ACHN (cell line): ENCODE measurements around the gene TSPAN15.

ENCODE experiments used
- DNase-seq: peaks from one replicate; pipeline ENCODE4 v3.0.0-alpha.2; 2015
- in situ Hi-C: cut with HindIII; loops from 2 replicates; pipeline ENCODE4 v1.10.0; 2017; ENCODE audit warnings: low sequenced_read_pairs, low pct_ligation_motif_present, low pct_unique_long_range_greater_than_20kb

TSPAN15 gene

DNA sequence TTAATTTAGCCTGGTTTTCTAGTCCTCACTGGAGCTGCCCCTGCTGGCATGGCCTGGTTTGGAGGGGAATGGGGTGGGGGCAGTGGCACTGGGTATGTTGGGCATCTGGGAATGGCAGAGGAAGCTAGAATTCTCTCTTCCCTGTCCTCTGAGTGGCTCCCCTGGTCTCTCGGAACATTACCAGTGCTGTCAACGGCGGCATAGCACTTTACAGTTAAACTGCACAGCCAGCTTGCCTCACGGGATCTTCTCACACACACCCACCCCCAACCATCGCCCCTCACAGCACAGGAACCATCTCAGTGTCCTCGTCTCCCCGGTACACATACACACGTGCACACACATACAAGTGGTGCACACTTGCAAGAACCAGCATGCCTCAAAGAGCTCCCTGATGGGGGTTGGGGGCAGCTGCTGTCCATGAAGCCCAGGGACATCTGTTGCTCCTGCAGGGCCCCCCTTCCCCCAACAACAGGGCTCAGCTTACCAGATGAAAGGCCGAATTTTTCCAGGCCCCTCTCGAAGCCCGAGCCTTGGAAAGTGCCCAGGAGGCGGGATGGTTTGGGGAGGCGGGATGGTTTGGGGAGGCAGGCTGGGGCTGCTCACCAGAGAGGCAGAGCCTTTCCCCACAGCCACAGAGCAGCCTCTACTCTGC, 41.0 kb downstream of the TSPAN15 start:
- DNase-seq = no peak
- in situ Hi-C loops = loop anchor here (10.0 kb wide), 1 partner anchor 67 kb away; no protein-coding TSS in a partner anchor

DNA sequence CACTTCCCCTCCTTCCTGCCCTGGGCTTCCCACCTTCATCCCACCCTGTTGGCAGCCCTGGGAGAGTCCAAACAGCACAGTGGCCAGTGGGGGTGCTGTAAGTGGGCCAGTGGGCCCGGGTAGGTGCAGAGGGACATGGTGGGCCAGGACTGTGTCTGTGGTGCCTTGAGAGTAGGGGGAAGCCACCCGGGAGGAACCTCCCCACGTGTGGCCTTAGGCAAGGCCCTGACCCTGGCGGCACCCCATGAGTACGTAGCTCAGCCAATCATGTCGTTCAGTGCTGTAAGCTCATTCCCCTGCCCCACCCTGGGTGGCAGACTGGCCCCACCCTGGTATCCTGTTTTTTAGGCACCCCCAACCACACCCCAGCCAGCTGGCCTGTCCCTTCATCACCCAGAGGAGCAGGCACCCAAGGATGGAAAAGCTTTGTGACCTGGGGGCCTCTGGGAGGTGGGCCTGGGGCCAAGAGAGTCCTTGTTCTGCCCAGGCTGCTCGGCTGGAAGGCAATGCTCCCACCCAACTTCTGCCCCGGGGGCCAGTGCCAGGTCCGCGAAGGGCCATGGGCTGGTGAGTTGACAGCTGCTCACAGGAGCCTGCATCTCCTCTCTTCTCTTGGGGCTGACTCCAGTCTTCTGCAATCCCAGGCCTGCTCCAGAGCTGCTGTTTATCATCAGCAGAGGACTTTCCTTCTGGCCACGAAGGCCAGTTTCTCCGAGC, 41.6 kb downstream of the TSPAN15 start:
- DNase-seq = no peak
- in situ Hi-C loops = loop anchor here (10.0 kb wide), 1 partner anchor 68 kb away; no protein-coding TSS in a partner anchor

DNA sequence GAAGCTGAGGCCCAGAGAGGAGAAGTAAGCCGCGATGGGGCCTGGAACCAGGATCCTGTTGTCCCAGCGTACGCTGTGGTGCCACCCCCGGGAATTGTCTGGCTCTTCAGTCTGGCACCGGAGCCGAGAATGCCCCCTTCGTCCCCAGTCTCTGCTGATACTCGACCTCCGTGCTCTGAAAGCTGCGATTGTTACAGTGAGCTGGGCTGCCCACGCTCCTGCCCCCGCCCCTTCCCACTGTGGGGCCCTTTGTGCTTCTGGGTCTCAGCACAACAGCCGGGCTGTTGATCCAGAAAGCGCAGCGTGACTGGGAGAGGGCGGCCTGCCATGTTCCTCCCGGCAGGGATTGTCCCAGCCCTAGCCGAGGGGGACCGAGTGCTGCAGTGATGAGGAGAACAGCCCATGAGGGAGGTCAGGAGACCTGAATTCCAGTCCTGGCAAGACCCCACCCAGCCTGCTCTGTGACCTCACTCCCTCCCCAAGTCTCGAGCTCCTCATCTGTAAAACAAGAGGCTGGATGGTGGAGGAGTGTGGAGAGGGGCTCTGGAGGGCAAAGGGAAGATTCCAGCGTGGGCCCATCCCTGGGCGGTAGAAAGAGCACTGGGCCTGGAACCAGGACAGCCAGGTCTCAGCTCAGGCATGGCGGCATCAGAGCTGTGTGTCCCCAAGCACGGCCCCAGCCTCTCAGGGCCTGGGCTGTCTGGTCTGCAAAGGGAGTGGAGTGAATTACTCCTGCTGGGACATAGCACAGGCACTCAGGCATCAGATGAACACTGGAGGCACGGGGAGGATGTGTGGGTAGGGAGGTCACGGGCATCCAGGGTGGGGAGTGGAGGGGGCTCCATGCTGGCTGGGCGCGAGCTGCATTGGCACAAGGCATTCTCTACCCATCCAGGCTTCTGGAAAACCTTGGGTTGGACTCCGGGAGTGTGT, 43.6 kb downstream of the TSPAN15 start:
- in situ Hi-C loops = loop anchor here (10.0 kb wide), 1 partner anchor 70 kb away; no protein-coding TSS in a partner anchor
- no peak for DNase-seq

GRCh38 chr10:69495666-69496065, 44.4 kb downstream of the TSPAN15 start:
- in situ Hi-C loops = loop anchor here (10.0 kb wide), 1 partner anchor 71 kb away; no protein-coding TSS in a partner anchor
- no peak for DNase-seq

- in situ Hi-C loops = loop anchor here (10.0 kb wide), 1 partner anchor 72 kb away; no protein-coding TSS in a partner anchor
- no peak for DNase-seq
Observed at GRCh38 chr10:69496352-69497230, 45.3 kb downstream of the TSPAN15 start.

- no peak for DNase-seq
- in situ Hi-C loops = loop anchor here (10.0 kb wide), 1 partner anchor 72 kb away; no protein-coding TSS in a partner anchor
Observed at GRCh38 chr10:69497231-69497561, 45.9 kb downstream of the TSPAN15 start.

DNA sequence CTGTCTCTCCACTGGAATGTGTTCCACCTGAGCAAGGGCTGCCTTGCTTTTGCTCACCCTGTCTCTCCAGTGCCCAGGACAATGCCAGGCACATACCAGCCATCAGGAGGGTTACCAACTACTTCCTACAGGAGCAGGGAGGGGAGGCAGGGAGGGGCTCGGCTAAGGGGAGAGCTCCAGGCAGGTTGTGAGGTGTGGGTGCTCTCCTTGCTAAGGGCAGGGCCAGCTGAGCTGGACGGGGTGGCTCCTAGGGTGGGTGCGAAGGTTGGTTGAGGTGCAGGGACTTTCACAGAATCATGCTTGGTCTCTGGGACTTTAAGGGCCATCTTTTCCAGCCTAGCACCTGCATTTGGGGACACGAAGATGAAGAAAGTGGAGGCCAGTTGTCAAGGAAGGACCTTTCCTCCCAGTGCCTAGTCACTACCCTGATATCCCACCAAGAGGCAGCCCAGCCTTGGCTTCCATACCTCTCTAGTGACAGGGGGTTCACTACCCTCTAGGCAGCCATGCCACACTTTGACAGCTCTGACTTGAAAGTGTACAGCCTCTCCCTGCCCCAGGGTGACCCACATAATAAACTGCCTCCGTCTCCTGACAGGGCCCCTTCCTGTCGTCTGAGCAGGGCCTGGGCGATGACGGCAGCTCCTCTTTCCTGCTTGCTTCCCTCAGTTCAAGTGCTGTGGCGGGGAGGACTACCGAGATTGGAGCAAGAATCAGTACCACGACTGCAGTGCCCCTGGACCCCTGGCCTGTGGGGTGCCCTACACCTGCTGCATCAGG, 46.5 kb downstream of the TSPAN15 start:
- no peak for DNase-seq
- in situ Hi-C loops = loop anchor here (10.0 kb wide), 1 partner anchor 73 kb away; no protein-coding TSS in a partner anchor

DNA sequence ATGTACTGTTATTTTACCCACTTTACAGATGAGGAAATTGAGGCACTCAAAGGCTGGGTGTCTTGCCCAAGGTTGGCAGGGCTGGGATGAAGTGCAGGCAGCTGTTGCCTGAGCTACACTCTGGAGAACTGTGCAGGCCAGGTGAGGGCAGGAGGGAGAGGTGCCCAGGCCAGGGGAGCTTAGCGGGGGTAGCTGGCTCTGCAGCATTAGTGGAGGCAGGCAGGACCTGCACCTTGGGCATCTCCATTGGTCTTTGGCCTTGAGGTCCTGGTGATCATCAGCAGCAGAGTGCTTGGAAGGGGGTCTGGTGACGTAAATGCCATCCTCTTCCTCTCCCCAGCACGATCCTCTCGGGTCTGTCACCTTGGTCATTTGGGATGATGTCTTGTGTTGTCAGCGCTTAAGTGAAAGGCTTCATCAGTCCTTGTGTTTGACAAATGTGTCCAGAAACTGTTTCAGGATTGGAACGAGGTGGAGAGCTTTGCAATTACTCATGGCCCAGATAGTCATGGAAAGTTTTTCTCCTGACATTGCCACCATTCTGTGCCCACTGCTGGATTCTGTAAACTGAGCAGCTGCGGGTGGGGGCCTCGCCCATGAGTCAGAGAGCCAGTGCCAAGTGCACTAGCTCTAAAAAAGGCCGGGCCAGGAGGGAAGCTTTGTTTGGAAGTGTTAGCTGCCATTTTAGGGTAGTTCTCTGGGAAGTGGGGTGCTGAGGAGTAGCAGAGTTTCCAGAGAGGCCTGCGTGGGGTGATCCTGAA, 47.6 kb downstream of the TSPAN15 start:
- in situ Hi-C loops = loop anchor here (10.0 kb wide), 1 partner anchor 74 kb away; no protein-coding TSS in a partner anchor
- DNase-seq = no peak

GRCh38 chr10:69499726-69500689, 48.7 kb downstream of the TSPAN15 start:
- no peak for DNase-seq
- in situ Hi-C loops = loop anchor here (10.0 kb wide), 1 partner anchor 75 kb away; no protein-coding TSS in a partner anchor

DNA sequence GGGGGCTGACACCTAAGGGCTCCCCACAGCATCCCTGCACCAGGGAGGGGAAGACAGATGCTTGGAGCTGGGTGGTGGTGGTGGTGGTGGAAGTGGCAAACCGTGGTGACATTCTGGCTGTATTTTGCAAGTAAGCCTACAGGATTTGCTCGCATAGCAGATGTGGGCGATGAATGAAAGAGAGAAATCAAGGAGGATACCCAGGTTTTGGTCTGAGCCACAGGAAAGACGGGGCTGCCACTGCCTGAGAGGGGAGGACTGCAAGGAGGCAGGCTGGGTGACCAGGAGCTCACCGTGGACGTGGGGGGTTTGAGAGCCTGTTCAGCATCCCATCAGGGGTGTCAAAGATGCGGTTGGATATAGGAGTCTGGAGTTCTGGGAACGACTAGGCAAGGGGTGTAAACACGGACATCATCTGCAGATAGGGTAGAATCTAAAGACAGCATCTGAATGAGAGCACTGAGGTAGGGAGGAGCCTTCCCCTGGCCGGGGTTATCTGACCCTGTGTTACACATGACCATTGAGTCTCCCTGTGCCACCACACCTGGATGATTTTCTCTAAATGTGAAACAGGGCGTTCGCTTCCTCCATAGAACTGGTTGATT, 49.7 kb downstream of the TSPAN15 start:
- no peak for DNase-seq
- in situ Hi-C loops = no loop called here

DNA sequence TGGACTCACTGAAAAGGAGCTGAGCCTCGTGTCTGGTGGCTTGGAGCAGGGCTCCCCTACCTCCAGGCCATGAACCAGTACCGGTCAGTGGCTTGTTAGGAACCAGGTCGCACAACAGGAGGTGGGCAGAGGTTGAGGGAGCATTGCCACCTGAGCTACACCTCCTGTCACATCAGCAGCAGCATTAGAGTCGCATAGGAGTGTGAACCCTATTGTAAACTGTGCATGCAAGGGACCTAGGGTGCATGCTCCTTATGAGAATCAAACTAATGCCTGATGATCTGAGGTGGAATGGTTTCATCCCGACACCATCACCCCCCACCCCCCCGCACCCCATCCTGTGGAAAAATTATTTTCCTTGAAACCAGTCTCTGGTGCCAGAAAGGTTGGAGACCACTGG, 50.4 kb downstream of the TSPAN15 start:
- in situ Hi-C loops = no loop called here
- no peak for DNase-seq

GRCh38 chr10:69502589-69502988, 51.3 kb downstream of the TSPAN15 start:
- in situ Hi-C loops = no loop called here
- no peak for DNase-seq

DNA sequence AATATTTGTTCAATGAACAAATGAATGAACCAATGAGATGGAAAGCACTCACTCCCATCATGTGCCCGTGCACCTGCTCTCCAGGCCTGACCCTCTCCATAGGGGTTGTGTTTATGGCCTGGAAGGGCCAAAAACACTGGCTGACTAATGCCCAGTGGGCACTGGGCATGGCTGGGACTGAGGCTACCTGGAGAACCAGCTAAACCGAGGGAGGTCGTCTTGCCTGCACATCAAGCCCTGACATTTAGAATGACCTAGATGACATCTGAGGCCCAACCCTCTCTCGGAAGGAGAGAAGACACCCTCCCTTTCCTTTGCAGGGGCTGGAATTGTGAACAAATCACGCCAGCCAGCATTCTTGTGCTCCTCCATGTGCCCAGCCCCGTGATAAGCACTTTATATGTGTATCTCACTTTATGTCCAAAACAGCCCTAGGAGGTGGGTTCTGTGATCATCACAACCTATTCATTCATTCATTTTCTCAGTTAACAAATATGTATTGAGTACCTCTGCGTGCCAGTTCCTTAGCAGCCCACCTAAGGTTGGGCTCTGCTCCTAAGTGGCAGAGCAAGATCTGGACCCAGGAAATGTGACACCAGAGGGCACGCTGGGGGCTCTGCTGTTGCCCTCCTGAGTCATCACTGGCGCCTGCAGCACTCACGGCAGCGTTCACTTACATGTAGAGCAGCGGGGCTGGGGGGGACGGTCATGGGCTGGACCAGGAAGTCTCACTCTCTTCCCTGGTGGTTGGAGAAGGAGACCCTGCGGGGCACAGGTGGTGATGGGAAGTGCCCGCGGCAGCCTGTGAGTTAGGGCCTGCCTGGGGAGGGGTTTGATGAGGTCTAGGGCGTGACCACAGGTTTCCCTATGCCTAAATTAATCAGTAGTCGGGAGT, 52.0 kb downstream of the TSPAN15 start:
- no peak for DNase-seq
- in situ Hi-C loops = no loop called here

GRCh38 chr10:69503896-69504265, 52.6 kb downstream of the TSPAN15 start:
- in situ Hi-C loops = no loop called here
- no peak for DNase-seq
